Measurements from ENCODE around the gene NUP214. TPM values are rescaled to one million over a fixed set of nuclear protein-coding genes. Genes with fewer than 3 reads are reported as not detected.
"Not testable (repeated sequence)": the region's sequence is repeated elsewhere in the genome, so short reads cannot be mapped to it uniquely, and the experiment has no call there.

NUP214 gene
- polyA plus RNA-seq, 1 donor from 2014 or later: 15.0 TPM

DNA sequence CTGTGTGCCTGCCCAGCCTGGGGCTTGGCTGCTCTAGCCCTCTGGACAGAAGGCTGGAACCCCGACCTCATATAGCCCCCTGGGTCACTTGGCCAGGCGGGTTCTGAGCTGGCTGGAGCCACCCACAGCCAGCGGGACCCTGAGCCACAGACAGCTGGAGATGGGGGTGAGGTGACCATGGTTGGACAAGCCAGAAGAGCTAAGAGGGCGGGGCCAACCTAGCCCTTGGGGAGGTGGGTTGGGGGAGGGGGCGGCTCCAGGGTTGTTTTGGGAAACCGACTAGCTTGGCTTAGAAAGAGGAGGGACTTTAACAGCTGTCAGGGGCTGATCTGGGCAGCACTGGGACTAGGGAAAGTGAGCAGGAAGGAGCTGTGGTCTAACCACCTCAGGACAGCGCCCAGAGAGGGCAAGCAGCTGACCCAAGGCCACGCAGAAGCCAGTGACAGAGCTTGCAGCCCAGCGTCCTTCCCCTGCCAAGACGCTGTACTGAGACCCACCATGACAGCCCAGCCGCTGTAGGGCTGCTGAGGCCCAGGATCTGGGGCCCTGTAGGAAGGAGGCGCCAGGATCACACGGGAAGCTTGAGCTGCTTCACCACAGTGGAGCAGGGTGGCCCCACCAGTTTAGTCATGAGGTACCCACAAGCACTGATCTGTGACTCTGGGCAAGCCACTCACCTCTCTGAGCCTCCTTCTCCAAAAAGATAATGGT lies 26.8 kb upstream of the NUP214 start:
- Histone ChIP-seq H3K27ac (ENCODE audit: low read length) (no peak overlapping the region), H3K4me2 (ENCODE audit: low read length) (no peak overlapping the region), H3K9ac (ENCODE audit: low read length) (no peak overlapping the region), H2AFZ (ENCODE audit: low read depth, low read length) (no peak overlapping the region), H3K79me2 (replicated peaks; ENCODE audit: insufficient read depth, low read length) (no peaks in the 10 kb centered on the region), H3K4me3 (ENCODE audit: low read length) (no peak overlapping the region), H3K36me3 (ENCODE audit: insufficient read depth, low read length) (no peaks in the 10 kb centered on the region), H3K9me3 (ENCODE audit: low read length) (no peaks in the 10 kb centered on the region), H3K9me2 (ENCODE audit: insufficient read depth, low read length) (no peaks in the 10 kb centered on the region), H4K20me1 (ENCODE audit: insufficient read depth) (no peaks in the 10 kb centered on the region), H3K27me3 (ENCODE audit: insufficient read depth, low read depth, low read length) (peaks cover 20% of the 10 kb centered on the region), H3F3A (ENCODE audit: insufficient read depth, low read length, poor library complexity, severe bottlenecking) (peaks cover 3% of the 10 kb centered on the region)
- TF ChIP-seq TAF1 (IDR thresholded peaks at IDR 0.05; ENCODE audit: low read depth) (no peak), REST (IDR thresholded peaks at IDR 0.05; ENCODE audit: borderline replicate concordance) (no peak), POLR2AphosphoS5 (IDR thresholded peaks at IDR 0.05) (no peak), EP300 (conservative IDR thresholded peaks at IDR 0.05; ENCODE audit: poor library complexity, severe bottlenecking) (no peak), EZH2 (IDR thresholded peaks at IDR 0.05; ENCODE audit: borderline replicate concordance, insufficient read depth, low read length, poor library complexity, severe bottlenecking) (no peak), MXI1 (conservative IDR thresholded peaks at IDR 0.05; ENCODE audit: poor library complexity, severe bottlenecking) (no peak), SMC3 (conservative IDR thresholded peaks at IDR 0.05; ENCODE audit: poor library complexity) (no peak), RAD21 (conservative IDR thresholded peaks at IDR 0.05) (no peak)
- TF ChIP-seq, protein P1, sequence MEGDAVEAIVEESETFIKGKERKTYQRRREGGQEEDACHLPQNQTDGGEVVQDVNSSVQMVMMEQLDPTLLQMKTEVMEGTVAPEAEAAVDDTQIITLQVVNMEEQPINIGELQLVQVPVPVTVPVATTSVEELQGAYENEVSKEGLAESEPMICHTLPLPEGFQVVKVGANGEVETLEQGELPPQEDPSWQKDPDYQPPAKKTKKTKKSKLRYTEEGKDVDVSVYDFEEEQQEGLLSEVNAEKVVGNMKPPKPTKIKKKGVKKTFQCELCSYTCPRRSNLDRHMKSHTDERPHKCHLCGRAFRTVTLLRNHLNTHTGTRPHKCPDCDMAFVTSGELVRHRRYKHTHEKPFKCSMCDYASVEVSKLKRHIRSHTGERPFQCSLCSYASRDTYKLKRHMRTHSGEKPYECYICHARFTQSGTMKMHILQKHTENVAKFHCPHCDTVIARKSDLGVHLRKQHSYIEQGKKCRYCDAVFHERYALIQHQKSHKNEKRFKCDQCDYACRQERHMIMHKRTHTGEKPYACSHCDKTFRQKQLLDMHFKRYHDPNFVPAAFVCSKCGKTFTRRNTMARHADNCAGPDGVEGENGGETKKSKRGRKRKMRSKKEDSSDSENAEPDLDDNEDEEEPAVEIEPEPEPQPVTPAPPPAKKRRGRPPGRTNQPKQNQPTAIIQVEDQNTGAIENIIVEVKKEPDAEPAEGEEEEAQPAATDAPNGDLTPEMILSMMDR (IDR thresholded peaks at IDR 0.05; ENCODE audit: poor library complexity, severe bottlenecking): no peak

GRCh38 chr9:131099102-131099606 lies 26.2 kb upstream of the NUP214 start:
- H3K9me2 ChIP-seq (ENCODE audit: insufficient read depth, low read length): no peaks in the 10 kb centered on the region
- H3K4me2 ChIP-seq (ENCODE audit: low read length): no peak overlapping the region
- TF ChIP-seq SMC3 (conservative IDR thresholded peaks at IDR 0.05; ENCODE audit: poor library complexity): no peak
- TF ChIP-seq TAF1 (IDR thresholded peaks at IDR 0.05; ENCODE audit: low read depth): no peak
- no peak for TF ChIP-seq POLR2AphosphoS5 (IDR thresholded peaks at IDR 0.05)
- TF ChIP-seq EP300 (conservative IDR thresholded peaks at IDR 0.05; ENCODE audit: poor library complexity, severe bottlenecking): no peak
- no peak for TF ChIP-seq MXI1 (conservative IDR thresholded peaks at IDR 0.05; ENCODE audit: poor library complexity, severe bottlenecking)
- TF ChIP-seq REST (IDR thresholded peaks at IDR 0.05; ENCODE audit: borderline replicate concordance): no peak
- TF ChIP-seq, protein P1 (IDR thresholded peaks at IDR 0.05; ENCODE audit: poor library complexity, severe bottlenecking): no peak
- no peak for TF ChIP-seq RAD21 (conservative IDR thresholded peaks at IDR 0.05)
- TF ChIP-seq EZH2 (IDR thresholded peaks at IDR 0.05; ENCODE audit: borderline replicate concordance, insufficient read depth, low read length, poor library complexity, severe bottlenecking): no peak
- H4K20me1 ChIP-seq (ENCODE audit: insufficient read depth): no peaks in the 10 kb centered on the region
- H3K27ac ChIP-seq (ENCODE audit: low read length): no peak overlapping the region
- H3K9me3 ChIP-seq (ENCODE audit: low read length): no peaks in the 10 kb centered on the region
- H3K4me3 ChIP-seq (ENCODE audit: low read length): no peak overlapping the region
- peaks cover 20% of the 10 kb centered on the region for H3K27me3 ChIP-seq (ENCODE audit: insufficient read depth, low read depth, low read length)
- H3F3A ChIP-seq (ENCODE audit: insufficient read depth, low read length, poor library complexity, severe bottlenecking): peaks cover 3% of the 10 kb centered on the region
- H3K79me2 ChIP-seq (replicated peaks; ENCODE audit: insufficient read depth, low read length): no peaks in the 10 kb centered on the region
- no peak overlapping the region for H3K9ac ChIP-seq (ENCODE audit: low read length)
- no peak overlapping the region for H2AFZ ChIP-seq (ENCODE audit: low read depth, low read length)
- no peaks in the 10 kb centered on the region for H3K36me3 ChIP-seq (ENCODE audit: insufficient read depth, low read length)

GRCh38 chr9:131099845-131100244 lies 25.5 kb upstream of the NUP214 start:
- not testable (repeated sequence) for H3K4me2 ChIP-seq (ENCODE audit: low read length); H3K9ac ChIP-seq (ENCODE audit: low read length); H3K9me3 ChIP-seq (ENCODE audit: low read length); H3K27ac ChIP-seq (ENCODE audit: low read length); H3K4me3 ChIP-seq (ENCODE audit: low read length); H3K79me2 ChIP-seq (replicated peaks; ENCODE audit: insufficient read depth, low read length); H2AFZ ChIP-seq (ENCODE audit: low read depth, low read length); H3F3A ChIP-seq (ENCODE audit: insufficient read depth, low read length, poor library complexity, severe bottlenecking); H4K20me1 ChIP-seq (ENCODE audit: insufficient read depth); H3K9me2 ChIP-seq (ENCODE audit: insufficient read depth, low read length); H3K36me3 ChIP-seq (ENCODE audit: insufficient read depth, low read length)
- H3K27me3 ChIP-seq (ENCODE audit: insufficient read depth, low read depth, low read length): peaks cover 20% of the 10 kb centered on the region
